Placental pericyte (primary cell): ENCODE measurements around the gene B2M. TPM values are rescaled to one million over a fixed set of nuclear protein-coding genes. Genes with fewer than 3 reads are reported as not detected.

ENCODE experiments used
- small RNA-seq: library from RNA; depleted of rRNA; stranded (forward); fragments of <200 nt; gene quantifications from one replicate; pipeline ENCODE3, GENCODE V24; 2012; ENCODE audit warnings: low replicate concordance
- total RNA-seq: library from RNA; depleted of rRNA; stranded (reverse); fragments of >200 nt; gene quantifications from 2 replicates; pipeline ENCODE4 v1.2.3, GENCODE V29; 2012

The B2M gene
- total RNA-seq = 1,563 and 4,527 TPM in 2 replicates

GRCh38 chr15:44711096-44711742 lies at the start of gene B2M, which contains the start of gene PATL2:
TSS of gene B2M (plus strand) at chr15:44711517. CDS start at chr15:44711547, 30 bp downstream.
TSS of gene PATL2 (minus strand) at chr15:44711323. CDS start at chr15:44676490, 34,833 bp downstream.

GRCh38 chr15:44663410-44664308 lies 47.7 kb upstream of the B2M start, which contains the start of gene SPG11:
TSS of gene SPG11 (minus strand) at chr15:44663662. CDS start at chr15:44663647, 15 bp downstream.

GRCh38 chr15:44736181-44736765 lies 25.0 kb downstream of the B2M start, which contains the start of gene TRIM69:
TSS of gene TRIM69 (plus strand) at chr15:44736528. CDS start at chr15:44736705, 177 bp downstream.

Small RNA genes within 50 kb of the gene (small RNA-seq; reads per million reads assigned to genes)
- not detected for gene RF00019

Other genes with a start within 250 kb of the B2M start
- 35.9 and 53.6 TPM in 2 replicates for gene EIF3J, start 174.4 kb upstream of the B2M start, total RNA-seq
- 42.7 and 66.6 TPM in 2 replicates for gene SPG11, start 47.9 kb upstream of the B2M start, total RNA-seq
- gene PATL2, start 194 bp upstream of the B2M start, total RNA-seq = 0.44 and 1.9 TPM in 2 replicates
- 7.9 and 8.1 TPM in 2 replicates for gene TRIM69, start 25.0 kb downstream of the B2M start, total RNA-seq
- gene TERB2, start 245.2 kb downstream of the B2M start, total RNA-seq = not detected in 2 replicates